Suprapubic skin (tissue), 4 donors: ENCODE data around the gene SHROOM3.

Experiments used
- EP300 ChIP-seq: sonication (generic); formaldehyde crosslinking; IDR thresholded peaks from one replicate; pipeline ENCODE4 v1.6.1; 2017; ENCODE audit warnings: antibody characterized with exemption
- POLR2AphosphoS5 ChIP-seq, 3 donors: sonication (generic); formaldehyde crosslinking; IDR thresholded peaks; one replicate each; pipeline ENCODE4 v1.6.1; 2017; ENCODE audit warnings: antibody characterized with exemption in 3 of 3
- TF ChIP-seq, protein P1 (sequence below), 2 donors: fragments of 200-600 bp in 1 of 2; fragments of 450-650 bp in 1 of 2; sonication (generic) in 1 of 2; IDR thresholded peaks; one replicate each; pipeline ENCODE4 v1.5.1; 2016 to 2019; ENCODE audit warnings: antibody characterized with exemption in 2 of 2, mild to moderate bottlenecking in 1 of 2, moderate library complexity in 1 of 2

DNA sequence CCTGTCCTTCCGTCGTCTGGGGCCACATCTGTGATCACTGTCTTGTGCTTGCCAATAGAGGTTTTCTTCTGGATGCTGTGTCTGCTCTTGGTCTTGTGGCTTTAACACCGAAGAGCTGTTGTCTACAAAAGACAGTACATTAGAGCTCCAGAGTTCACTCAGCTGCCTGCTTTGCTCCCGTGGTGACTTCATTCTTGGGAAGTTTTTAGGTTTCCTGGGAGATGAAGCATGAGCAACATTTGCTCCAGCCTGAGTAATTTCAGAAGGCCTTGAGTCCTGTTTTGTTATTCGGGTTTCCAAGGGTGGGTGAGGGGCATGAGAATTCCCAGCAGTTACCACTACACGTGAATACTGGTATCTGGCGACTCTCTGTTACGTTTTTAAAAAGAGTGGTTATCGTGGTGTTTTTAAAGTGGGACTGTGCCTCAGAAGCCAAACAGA is 189.2 kb downstream of the SHROOM3 start:
- no peak for TF ChIP-seq POLR2AphosphoS5 (IDR thresholded peaks at IDR 0.05)
- TF ChIP-seq, protein P1, sequence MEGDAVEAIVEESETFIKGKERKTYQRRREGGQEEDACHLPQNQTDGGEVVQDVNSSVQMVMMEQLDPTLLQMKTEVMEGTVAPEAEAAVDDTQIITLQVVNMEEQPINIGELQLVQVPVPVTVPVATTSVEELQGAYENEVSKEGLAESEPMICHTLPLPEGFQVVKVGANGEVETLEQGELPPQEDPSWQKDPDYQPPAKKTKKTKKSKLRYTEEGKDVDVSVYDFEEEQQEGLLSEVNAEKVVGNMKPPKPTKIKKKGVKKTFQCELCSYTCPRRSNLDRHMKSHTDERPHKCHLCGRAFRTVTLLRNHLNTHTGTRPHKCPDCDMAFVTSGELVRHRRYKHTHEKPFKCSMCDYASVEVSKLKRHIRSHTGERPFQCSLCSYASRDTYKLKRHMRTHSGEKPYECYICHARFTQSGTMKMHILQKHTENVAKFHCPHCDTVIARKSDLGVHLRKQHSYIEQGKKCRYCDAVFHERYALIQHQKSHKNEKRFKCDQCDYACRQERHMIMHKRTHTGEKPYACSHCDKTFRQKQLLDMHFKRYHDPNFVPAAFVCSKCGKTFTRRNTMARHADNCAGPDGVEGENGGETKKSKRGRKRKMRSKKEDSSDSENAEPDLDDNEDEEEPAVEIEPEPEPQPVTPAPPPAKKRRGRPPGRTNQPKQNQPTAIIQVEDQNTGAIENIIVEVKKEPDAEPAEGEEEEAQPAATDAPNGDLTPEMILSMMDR (IDR thresholded peaks at IDR 0.05): no peak
- no peak for TF ChIP-seq EP300
